ENCODE data around the gene ZMPSTE24.
A peak's percentile ranks its signal among the peaks of the same experiment; 100 is the strongest.
"Not testable (repeated sequence)": the region's sequence is repeated elsewhere in the genome, so short reads cannot be mapped to it uniquely, and the experiment has no call there.

Gene ZMPSTE24

GRCh38 chr1:40318476-40318875, 60.4 kb downstream of the ZMPSTE24 start:
- H3K36me3 Mint-ChIP-seq (ENCODE audit: low read depth), result no peaks in the 10 kb centered on the region
- no peak for TF ChIP-seq CTCF (IDR thresholded peaks at IDR 0.05; ENCODE audit: unreplicated experiment in 3 of 3)
- no peak overlapping the region for H3K4me3 Mint-ChIP-seq
- peaks cover 21% of the 10 kb centered on the region for H3K4me1 Mint-ChIP-seq
- no peaks in the 10 kb centered on the region for H3K9me3 Mint-ChIP-seq
- no peak overlapping the region for H3K27ac Mint-ChIP-seq
- peaks cover 60% of the 10 kb centered on the region for H3K27me3 Mint-ChIP-seq (ENCODE audit: low read depth)

- Mint-ChIP-seq H3K4me1 (peaks cover 21% of the 10 kb centered on the region), H3K36me3 (ENCODE audit: low read depth) (no peaks in the 10 kb centered on the region), H3K27ac (no peak overlapping the region), H3K4me3 (no peak overlapping the region), H3K9me3 (no peaks in the 10 kb centered on the region), H3K27me3 (ENCODE audit: low read depth) (peaks cover 56% of the 10 kb centered on the region)
- TF ChIP-seq CTCF (IDR thresholded peaks at IDR 0.05; ENCODE audit: unreplicated experiment in 3 of 3), result no peak
Measured at GRCh38 chr1:40318970-40319621, 61.1 kb downstream of the ZMPSTE24 start.

- H3K27me3 Mint-ChIP-seq (ENCODE audit: low read depth); H3K27ac Mint-ChIP-seq; H3K36me3 Mint-ChIP-seq (ENCODE audit: low read depth); H3K4me1 Mint-ChIP-seq; H3K4me3 Mint-ChIP-seq: not testable (repeated sequence)
- peaks cover 20% of the 10 kb centered on the region for H3K9me3 Mint-ChIP-seq
Measured at GRCh38 chr1:40331403-40331802, 73.4 kb downstream of the ZMPSTE24 start.

DNA sequence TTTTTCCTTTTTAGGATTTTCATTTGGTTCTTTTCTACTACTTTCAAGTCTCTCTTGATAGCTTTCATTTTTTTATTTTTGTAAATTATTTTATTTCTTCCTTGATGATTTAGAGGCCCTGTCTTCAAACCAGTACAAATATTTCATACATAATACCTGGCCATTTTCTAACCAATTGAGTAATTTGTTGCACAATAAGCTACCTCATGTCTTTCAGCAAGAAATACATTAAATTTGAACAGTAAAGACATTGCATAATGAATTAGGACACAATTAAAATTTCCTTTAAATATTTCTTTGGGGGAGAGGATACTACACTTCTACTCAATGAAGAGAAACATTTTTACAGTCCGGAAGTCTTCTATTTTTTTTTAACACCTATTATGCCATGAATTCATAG, 74.7 kb downstream of the ZMPSTE24 start:
- Mint-ChIP-seq H3K27ac (no peak overlapping the region), H3K4me3 (no peak overlapping the region), H3K4me1 (no peaks in the 10 kb centered on the region), H3K27me3 (ENCODE audit: low read depth) (peaks cover 12% of the 10 kb centered on the region), H3K36me3 (ENCODE audit: low read depth) (no peaks in the 10 kb centered on the region), H3K9me3 (peaks cover 18% of the 10 kb centered on the region)
- TF ChIP-seq CTCF (IDR thresholded peaks at IDR 0.05; ENCODE audit: unreplicated experiment in 3 of 3), result no peak

DNA sequence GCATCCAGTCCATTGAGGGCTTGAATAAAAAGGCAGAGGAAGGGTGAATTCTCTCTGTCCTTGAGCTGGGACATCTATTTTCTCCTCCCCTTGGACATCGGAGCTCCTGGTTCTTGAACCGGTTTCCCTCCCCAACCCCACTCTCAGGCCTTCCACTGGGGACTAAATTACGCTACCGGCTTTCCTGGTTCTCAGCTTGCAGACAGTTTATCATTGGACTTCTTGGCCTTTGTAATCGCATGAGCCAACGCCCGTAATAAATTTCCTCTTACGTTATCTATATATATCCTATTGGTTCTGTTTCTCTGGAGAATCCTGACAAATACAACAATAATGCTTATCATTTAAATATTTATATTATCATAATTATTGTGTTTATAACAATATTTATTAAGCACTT, 79.4 kb downstream of the ZMPSTE24 start:
- Mint-ChIP-seq H3K36me3 (ENCODE audit: low read depth) (no peaks in the 10 kb centered on the region), H3K4me1 (no peaks in the 10 kb centered on the region), H3K9me3 (peaks cover 17% of the 10 kb centered on the region), H3K27ac (no peak overlapping the region), H3K27me3 (ENCODE audit: low read depth) (peaks cover 26% of the 10 kb centered on the region), H3K4me3 (no peak overlapping the region)
- TF ChIP-seq CTCF (IDR thresholded peaks at IDR 0.05; ENCODE audit: unreplicated experiment in 3 of 3), result no peak

GRCh38 chr1:40338745-40339419, 80.8 kb downstream of the ZMPSTE24 start:
- peaks cover 31% of the 10 kb centered on the region for H3K27me3 Mint-ChIP-seq (ENCODE audit: low read depth)
- H3K4me3 Mint-ChIP-seq, result no peak overlapping the region
- peaks cover 9% of the 10 kb centered on the region for H3K9me3 Mint-ChIP-seq
- H3K27ac Mint-ChIP-seq, result no peak overlapping the region
- peak; percentile 94 to 99 (median 98) for TF ChIP-seq CTCF (IDR thresholded peaks at IDR 0.05; ENCODE audit: unreplicated experiment in 3 of 3)
- no peaks in the 10 kb centered on the region for H3K36me3 Mint-ChIP-seq (ENCODE audit: low read depth)
- H3K4me1 Mint-ChIP-seq, result no peaks in the 10 kb centered on the region
